Frontal cortex (tissue), 4 donors: Measurements from ENCODE around the gene PCDHGA5. TPM values are rescaled to one million over a fixed set of nuclear protein-coding genes. Genes with fewer than 3 reads are reported as not detected.
"Not testable (repeated sequence)": the region's sequence is repeated elsewhere in the genome, so short reads cannot be mapped to it uniquely, and the experiment has no call there.

Experiments used
- DNase-seq, 2 donors: peaks; one replicate each; pipeline ENCODE4 v3.0.0; 2012; ENCODE audit warnings: low spot score in 2 of 2
- FAIRE-seq: peaks from 2 replicates; lab custom pipeline; 2012; peaks lifted over from hg19 to GRCh38; lab: Jason Lieb, UNC
- total RNA-seq: library from RNA; depleted of rRNA; stranded (reverse); fragments of >200 nt; gene quantifications from one replicate; pipeline ENCODE4 v1.2.3, GENCODE V29; 2014
- donor health status: control.
- donor health status: control.
- donor health status: control.

Gene PCDHGA5
- total RNA-seq: 5.7 TPM

DNA sequence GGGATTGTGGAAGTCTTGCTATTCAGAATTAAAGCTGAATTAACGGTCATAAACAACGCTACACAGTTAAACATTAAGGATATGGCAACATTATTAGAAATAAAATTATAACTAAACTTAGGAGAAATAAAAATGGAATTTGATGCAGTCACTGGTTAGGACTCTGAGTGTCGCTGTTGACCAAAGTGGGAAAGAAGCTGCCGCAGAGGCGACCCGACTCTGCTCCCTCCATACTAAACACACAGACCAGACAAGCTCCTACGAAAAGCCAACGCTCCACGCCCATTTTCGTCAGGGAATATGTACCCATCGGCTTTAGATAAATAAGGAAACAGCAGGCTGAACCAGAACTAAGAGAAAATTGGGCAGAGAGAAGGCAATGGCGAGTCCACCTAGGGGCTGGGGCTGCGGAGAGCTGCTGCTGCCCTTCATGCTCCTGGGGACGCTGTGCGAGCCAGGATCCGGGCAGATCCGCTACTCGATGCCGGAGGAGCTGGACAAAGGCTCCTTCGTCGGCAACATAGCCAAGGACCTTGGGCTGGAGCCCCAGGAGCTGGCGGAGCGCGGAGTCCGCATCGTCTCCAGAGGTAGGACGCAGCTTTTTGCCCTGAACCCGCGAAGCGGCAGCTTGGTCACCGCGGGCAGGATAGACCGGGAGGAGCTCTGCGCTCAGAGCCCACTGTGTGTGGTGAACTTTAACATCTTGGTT is at the start of gene PCDHGA5:
PCDHGA5 (plus strand) TSS at position 211 of the 709 bp plus-strand sequence; CDS start at position 380, 169 bp downstream.
- DNase-seq: no peak
- no peak for FAIRE-seq

DNA sequence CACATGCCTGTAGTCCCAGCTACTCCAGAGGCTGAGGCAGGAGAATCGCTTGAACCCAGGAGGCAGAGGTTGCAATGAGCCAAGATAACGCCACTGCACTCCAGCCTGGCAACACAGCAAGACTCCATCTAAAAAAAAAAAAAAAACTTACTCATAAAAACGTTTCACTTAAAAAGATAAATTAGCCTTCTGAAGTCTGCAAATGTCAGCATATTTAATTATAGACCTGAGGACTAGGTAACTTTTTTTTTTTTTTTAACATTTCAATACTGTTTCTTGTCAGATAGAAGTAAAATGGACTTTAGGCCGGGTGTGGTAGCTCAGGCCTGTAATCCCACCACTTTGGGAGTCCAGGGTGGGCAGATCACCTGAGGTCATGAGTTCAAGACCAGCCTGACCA is 47.0 kb upstream of the PCDHGA5 start:
- not testable (repeated sequence) for DNase-seq, FAIRE-seq

DNA sequence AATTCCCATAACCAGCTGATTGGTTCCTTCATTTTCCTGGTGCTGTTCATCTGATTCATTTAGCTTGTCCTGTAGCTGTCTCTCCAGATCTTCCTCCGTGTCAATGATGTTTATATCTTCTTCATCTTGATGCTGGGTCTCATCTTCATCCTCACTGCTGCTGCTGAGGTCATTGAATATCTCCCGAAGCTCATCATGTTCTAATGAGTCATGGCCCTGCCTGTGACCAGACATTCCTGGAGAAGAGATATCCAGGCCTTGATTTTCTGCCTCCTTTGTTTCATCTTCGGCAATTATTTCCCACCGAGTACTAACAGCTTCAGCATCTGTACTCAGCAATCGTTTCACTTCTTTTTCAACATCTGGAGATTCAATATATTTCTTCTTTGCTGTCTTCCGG is 44.8 kb upstream of the PCDHGA5 start:
- DNase-seq (no peak), FAIRE-seq (no peak)

DNA sequence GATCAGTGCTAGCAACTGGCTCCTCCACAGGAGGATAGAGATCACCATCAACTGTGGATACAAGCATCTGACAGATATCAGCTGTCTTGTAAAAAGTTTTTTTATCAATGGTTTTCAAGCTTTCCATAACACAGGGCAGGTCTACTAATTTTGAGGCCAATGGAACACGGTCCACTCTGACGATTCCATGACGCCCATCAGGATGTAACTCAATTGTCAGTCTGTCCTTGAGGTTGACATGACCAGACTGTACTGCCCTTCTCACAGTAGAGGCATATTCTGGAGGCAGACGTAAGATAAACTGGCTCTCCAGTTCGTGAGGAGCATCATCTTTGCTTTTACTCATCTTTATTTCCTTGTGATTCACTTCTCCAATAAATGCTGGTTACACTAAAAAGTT is 44.3 kb upstream of the PCDHGA5 start:
- no peak for FAIRE-seq

DNA sequence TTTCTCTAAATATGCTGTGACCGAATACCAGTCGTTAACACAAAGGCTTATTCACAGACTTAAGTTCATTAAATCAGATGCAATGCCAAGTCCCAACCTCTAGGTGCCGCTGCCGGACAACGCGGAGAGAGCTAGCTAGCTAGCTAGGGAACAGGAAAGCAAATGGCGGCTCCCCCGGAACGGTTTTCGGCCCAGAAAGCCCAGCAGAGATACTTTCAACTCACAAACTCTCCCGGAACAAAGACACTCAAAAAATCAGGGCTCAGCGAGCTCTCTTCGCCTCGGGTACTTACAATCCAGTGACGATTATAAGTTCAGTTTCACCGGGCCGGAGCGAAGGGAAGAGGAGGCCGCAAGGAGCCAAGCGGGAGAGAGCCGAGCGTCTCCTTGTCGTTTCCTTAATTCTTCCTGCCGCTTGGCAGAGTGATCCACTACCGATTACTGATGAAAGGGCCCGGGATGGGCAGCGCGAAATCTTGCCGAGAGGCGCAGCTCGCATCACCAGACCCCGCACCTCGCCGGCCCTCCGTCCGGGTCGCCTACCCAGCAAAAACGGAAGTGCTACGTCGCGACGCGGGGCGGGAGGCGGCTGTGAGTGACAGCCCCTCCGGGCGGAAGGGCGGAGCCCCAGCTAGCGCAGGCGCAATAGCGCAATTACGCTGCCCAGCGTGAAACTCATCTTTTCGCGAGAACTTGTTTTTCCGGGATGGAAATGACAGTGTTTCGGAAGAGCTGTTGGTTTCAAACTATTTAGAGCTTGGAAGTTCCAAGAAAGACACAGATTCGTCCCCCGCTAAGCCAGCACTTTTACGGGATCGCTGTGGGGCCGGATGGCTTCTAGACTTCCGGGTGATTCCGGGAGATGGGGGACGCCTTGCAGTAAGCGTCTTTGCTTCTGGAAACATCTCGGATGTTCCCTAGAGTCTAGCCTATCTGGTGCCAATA is 43.5 kb upstream of the PCDHGA5 start, which contains the start of gene TAF7:
TAF7 (minus strand) TSS at position 560 of the 945 bp plus-strand sequence. CDS start 740 bp downstream, outside the sequence.
- FAIRE-seq (no peak), DNase-seq (peak; percentile 76 to 86)

More for the DNA sequence above, 44.3 kb upstream of the PCDHGA5 start:
- no peak for DNase-seq

DNA sequence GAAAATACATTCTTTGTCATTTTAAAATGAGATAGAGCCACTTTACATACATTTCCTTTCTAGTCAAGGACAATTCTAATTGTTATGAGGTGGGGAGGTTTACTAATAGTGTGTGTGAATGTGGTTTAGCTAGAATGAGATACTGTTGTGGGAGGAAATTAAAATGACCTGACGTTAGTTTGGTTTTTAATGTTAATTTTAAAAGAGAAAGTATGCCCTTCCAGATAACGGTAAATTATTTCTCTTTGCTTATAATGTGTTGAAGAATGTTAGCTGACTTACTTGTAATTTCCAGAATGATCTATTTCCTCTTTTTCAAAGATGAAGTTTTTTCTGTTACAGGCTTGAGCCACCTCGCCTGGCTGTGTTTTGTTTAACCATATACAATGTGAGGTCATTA is 41.7 kb upstream of the PCDHGA5 start:
- DNase-seq: no peak
- FAIRE-seq: no peak

DNA sequence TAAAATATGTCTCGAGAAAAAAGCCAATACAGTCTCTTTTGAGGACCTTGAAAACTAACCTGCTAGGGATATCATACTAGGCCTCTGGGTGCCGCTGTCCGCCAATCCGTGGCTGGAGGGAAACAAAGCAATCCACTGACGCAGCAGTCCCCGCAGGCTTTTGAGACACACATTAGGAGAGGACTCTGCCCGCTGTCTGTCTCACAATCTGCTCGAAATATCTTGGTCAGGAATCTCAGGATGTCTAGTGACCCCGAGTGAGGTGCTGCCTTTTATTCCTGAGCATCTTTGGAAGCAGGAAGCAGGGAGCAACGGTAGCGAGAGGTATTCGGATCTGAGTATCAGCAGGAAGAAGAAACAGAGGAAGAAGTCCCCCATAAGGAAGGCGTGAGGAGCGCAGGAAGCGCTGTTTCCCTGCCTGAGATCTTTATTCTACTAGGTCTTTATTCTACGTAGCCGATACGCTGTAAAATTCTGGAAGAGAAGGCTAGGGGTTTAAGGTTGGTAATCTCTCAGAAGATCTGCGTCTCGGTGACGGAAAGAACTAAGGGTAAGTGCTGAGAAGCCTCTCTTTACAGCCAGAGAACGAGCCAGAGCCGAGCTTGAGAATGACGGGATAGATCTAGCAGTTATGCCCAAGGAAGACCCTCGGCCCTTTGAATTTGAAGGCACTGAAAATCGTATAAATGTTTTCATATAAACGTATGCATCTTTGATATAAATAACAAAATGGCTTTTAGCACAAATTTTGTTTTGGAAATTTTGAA is 37.7 kb upstream of the PCDHGA5 start:
- FAIRE-seq: no peak

DNA sequence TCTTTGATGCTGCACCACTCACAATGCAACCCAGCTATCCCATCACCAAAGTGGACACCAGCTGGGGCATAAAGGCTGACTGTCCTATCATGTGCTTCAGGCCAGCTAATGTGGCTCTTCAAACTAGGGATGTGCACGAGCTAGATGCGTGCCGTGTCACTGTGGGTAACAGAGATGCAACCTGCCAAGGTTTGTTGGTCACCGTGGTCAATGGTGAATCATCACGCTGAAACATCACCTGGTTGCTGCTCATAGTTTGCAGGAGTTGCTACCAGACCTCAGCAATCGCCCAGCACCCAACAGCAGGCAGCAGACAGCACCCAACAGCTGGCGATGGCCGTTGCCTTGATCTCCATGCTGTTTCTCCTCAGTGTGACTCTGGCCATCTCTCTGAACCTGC is 35.7 kb upstream of the PCDHGA5 start:
- DNase-seq (no peak), FAIRE-seq (no peak)

More for the DNA sequence above, 37.7 kb upstream of the PCDHGA5 start:
- peak in 1 of 2 donors; percentile 54 for DNase-seq

DNA sequence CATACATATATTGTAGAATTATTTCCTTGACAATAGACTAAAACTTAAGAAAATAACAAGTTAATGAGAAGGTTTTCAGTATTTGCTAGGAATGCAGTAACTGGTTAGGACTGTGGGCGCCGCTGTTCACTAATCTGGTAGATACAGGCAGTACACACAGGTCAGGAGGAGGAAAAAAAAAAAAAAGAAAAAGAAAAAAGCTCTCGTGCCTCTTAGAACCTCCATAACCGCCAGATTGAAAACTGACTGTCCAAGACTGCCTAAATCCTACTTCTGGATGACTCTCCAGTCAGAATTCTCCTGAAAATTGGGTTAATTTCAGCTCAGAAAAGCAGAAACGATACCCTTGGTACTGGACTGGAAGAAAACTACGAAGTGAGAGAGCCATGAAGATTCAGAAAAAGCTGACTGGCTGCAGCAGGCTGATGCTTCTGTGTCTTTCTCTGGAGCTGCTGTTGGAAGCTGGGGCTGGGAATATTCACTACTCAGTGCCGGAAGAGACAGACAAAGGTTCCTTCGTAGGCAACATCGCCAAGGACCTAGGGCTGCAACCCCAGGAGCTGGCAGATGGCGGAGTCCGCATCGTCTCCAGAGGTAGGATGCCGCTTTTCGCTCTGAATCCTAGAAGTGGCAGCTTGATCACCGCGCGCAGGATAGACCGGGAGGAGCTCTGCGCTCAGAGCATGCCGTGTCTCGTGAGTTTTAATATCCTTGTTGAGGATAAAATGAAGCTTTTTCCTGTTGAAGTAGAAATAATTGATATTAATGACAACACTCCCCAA is 33.5 kb upstream of the PCDHGA5 start, which contains the start of gene PCDHGA1:
PCDHGA1 (plus strand) TSS at position 216 of the 782 bp plus-strand sequence.
- DNase-seq (no peak), FAIRE-seq (no peak)

DNA sequence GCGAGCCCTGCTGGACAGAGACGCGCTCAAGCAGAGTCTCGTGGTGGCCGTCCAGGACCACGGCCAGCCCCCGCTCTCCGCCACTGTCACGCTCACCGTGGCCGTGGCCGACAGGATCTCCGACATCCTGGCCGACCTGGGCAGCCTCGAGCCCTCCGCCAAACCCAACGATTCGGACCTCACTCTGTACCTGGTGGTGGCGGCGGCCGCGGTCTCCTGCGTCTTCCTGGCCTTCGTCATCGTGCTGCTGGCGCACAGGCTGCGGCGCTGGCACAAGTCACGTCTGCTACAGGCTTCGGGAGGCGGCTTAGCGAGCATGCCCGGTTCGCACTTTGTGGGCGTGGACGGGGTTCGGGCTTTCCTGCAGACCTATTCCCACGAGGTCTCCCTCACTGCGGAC is 31.4 kb upstream of the PCDHGA5 start:
- FAIRE-seq, DNase-seq: not testable (repeated sequence)

DNA sequence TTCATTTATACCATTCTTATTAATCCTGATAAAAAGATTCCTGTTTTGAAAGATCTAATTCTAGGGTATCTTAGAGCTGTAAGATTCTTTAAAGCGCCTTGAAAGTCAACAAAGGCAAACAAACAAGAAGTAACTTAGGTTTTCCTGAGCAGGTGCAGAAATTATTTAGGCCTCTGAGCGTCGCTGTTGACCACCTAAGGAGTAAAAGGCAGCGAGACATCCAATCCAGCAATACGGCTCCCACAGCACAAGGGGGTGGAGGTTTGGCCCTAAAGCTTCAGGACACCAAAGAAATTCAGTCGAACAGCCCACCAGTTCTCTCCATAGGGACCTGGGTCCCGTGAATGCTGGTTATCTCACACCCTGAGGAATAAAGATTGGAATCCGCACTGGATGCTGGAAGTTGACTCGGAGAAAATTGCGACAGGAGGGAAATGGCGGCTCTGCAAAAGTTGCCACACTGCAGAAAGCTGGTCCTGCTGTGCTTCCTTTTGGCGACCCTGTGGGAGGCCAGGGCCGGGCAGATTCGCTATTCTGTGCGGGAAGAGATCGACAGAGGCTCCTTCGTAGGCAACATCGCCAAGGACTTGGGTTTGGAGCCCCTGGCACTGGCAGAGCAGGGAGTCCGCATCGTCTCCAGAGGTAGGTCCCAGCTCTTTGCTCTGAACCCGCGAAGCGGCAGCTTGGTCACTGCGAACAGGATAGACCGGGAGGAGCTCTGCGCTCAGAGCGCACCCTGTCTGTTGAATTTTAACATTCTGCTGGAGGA is 25.2 kb upstream of the PCDHGA5 start, which contains the start of gene PCDHGA2:
PCDHGA2 (plus strand) TSS at position 223 of the 769 bp plus-strand sequence.
- FAIRE-seq (no peak), DNase-seq (no peak)

DNA sequence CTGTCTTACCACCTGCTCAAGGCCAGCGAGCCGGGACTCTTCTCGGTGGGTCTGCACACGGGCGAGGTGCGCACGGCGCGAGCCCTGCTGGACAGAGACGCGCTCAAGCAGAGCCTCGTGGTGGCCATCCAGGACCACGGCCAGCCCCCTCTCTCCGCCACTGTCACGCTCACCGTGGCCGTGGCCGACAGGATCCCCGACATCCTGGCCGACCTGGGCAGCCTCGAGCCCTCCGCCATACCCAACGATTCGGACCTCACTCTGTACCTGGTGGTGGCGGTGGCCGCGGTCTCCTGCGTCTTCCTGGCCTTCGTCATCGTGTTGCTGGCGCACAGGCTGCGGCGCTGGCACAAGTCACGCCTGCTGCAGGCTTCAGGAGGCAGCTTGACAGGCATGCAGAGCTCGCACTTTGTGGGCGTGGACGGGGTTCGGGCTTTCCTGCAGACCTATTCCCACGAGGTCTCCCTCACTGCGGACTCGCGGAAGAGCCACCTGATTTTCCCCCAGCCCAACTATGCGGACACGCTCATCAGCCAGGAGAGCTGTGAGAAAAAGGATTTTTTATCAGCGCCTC is 23.1 kb upstream of the PCDHGA5 start:
- not testable (repeated sequence) for DNase-seq, FAIRE-seq

DNA sequence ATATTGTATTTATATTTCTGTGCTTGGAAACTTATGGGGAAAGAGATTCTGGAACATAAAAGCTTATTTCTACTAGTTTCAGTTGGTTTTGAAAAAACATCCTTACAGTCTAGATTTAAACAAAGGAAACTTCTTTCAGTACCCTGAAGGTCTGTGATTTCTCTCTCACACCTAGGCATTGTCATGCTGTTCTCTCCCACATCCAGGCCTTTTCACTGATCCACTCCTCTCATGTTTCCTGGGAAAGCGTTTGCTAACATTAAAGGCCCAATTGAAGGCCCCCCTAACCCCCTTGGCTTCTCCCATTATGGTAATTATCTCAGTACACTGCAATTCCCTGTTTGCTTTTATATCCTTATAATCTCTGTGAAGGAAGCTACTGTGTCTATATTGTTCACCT is 21.2 kb upstream of the PCDHGA5 start:
- FAIRE-seq (no peak), DNase-seq (no peak)

DNA sequence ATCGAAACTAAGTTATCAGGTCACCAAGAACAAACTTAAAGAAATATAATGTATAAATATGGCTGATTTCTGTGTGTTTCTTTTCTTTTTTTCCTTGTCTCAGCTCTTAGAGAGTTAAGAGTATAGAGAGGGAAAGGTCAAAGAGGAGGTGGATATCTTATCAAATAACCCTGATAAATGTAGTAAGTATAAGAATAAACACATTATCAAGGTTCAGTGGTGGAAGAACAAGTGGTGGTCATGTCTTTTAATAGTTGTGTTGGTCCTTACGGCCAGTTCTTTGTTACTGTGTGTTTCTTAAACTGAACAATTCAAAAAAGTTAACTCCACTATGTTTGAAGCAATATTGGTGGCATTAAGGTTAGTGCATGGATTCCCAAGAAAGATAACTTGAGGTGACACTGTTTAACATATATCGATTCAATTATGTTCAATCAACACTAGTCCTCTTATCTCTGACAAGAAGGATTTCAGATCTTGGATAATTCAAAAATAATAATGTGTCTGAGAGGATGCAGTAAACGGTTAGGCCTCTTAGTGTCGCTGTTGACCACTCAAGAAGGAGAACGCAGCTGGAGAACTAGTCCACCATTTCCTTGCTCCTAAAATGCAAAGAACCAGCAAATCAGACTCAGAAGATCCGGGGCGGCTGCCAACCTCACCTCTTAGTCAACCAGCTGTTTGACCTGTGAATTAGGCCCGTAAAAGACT is 20.6 kb upstream of the PCDHGA5 start, which contains the start of gene PCDHGA3:
PCDHGA3 (plus strand) TSS at position 588 of the 711 bp plus-strand sequence. CDS start 205 bp downstream, outside the sequence.
- DNase-seq (no peak), FAIRE-seq (no peak)

DNA sequence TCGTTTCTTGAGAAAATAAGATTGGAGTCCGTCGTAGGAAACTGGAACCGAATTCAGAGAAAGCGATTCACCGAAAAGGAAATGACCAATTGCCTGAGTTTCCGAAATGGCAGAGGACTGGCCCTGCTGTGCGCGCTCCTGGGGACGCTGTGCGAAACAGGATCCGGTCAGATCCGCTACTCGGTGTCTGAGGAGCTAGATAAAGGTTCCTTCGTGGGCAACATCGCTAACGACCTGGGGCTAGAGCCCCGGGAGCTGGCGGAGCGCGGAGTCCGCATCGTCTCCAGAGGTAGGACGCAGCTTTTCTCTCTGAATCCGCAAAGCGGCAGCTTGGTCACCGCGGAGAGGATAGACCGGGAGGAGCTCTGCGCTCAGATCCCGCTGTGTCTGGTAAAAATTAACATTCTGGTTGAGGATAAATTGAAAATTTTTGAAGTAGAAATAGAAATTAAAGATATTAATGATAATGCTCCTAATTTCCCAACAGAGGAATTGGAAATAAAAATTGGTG is 20.0 kb upstream of the PCDHGA5 start:
- FAIRE-seq: no peak
- DNase-seq: no peak

DNA sequence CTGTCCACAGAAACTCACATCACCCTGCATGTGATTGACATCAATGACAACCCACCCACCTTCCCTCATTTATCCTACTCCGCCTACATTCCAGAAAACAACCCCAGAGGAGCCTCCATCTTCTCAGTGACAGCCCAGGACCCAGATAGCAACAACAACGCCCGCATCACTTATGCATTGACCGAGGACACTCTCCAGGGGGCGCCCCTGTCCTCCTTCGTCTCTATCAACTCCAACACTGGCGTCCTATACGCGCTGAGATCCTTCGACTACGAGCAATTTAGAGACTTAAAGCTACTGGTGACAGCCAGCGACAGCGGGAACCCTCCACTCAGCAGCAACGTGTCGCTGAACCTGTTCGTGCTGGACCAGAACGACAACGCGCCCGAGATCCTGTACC is 18.6 kb upstream of the PCDHGA5 start:
- FAIRE-seq (no peak), DNase-seq (no peak)

DNA sequence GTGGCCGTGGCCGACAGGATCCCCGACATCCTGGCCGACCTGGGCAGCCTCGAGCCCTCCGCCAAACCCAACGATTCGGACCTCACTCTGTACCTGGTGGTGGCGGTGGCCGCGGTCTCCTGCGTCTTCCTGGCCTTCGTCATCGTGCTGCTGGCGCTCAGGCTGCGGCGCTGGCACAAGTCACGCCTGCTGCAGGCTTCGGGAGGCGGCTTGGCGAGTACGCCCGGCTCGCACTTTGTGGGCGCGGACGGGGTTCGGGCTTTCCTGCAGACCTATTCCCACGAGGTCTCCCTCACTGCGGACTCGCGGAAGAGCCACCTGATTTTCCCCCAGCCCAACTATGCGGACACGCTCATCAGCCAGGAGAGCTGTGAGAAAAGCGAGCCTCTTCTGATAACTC is 17.9 kb upstream of the PCDHGA5 start:
- DNase-seq, FAIRE-seq: not testable (repeated sequence)
